Measurements from ENCODE around the gene PRSS37.

Gene PRSS37

GRCh38 chr7:141788296-141788695 is 53.0 kb downstream of the PRSS37 start:
- DNase-seq (ENCODE audit: low read depth, low spot score) = no peak
